ENCODE results near the gene GJD2.

Gene GJD2

GRCh38 chr15:34772312-34772711, 17.5 kb upstream of the GJD2 start:
- DNase-seq: no peak

- no peak for DNase-seq
Measured at GRCh38 chr15:34769711-34770110, 14.9 kb upstream of the GJD2 start.

DNA sequence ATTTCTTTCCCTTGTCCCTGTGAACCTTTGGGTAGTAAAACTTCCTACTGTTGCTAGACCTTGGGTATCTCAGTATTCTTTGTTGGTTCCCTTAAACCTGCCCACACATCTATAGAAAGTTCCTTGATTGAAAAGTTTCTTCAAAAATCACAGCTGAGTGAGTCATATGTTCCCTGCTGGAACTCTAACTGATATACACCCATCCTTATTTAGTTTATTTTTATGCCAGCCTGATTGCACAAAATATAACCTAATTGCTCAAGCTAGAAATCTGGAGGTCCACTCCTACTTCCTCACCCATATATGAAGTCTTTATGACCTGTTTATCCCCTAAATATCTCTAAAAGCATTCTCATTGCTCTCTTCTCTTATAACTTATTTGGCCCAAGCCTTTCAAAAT, 13.7 kb upstream of the GJD2 start:
- DNase-seq: no peak

GRCh38 chr15:34765741-34766140, 10.9 kb upstream of the GJD2 start:
- no peak for DNase-seq

GRCh38 chr15:34760909-34761308, 6.1 kb upstream of the GJD2 start:
- no peak for DNase-seq

DNA sequence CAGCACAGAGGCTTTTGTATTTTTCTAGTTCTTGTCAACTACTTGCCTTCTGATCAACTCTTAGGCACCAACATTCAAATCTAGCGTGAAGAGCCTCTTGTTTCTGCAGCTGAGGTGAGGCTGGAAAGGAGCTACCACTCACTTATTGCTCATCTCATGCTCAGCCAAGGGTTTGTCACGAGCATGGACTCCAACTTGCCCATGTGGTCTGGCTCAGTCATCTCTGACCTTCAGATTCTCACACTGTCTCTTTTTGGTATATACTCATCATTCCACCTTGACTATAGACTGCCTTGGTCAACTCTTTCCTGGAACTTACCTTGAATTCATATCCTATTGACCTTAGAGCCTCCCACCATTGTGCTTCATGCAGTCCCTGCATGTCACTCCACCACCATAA, 5.2 kb upstream of the GJD2 start:
- no peak for DNase-seq

DNA sequence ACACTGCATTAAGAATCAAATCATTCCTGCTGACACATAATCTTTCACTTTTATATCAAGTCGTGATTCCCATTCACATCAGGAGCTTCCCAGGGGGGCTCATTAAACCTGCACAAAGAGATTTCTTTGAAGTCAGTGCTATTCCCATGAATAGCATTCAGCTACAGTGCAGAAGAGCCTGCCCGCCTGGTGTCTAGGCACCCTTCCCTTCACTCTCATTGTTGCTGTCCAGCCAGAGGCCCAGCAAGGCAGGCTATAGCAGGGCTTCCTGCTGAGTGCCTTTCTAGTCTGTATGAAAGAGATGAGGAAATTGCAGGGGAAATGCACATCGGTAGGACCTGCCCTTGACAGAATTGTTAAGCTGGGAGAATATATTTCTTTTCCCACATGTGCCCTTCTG, 4.5 kb upstream of the GJD2 start:
- no peak for DNase-seq

DNA sequence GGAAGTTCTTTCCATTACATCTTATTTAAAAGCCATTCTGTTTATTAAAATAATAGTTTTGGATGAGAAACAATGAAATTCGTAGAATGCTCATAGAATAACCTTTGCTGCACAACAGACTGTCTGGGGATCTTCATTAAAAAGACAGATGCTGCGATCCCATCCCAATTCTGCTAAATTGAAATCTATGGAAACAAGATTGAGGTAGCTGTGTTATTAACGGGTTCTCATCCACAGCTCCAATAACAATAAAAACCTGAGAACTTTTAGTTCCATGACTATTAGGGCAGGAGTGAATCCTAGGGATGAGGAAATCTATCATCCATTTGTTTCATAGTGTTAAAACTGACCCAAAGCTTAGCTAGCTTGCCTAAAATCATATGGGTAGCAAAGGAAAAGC, 2.5 kb upstream of the GJD2 start:
- no peak for DNase-seq

DNA sequence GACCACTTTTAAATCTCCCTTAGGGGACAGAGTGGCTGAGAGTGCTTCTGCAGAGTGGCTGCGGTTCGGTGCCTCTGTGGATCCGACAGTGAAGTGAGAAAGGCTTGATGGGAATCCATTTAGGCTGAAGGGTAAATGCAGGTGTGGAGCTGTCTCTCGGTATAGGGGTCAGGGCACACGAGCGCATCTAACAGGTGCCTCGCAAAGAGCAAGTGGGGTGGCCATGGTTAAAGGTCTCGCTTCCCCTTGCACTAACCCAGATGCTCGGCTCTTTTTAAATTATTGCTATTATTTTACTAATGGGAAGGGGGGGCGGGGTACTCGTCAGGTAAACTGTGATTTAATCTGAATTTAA, 598 bp upstream of the GJD2 start:
- DNase-seq: no peak

- no peak for DNase-seq
Measured at GRCh38 chr15:34754171-34754601, 612 bp downstream of the GJD2 start.

- no peak for DNase-seq
Measured at GRCh38 chr15:34753236-34753894, 1.4 kb downstream of the GJD2 start.

- DNase-seq: no peak
Measured at GRCh38 chr15:34749691-34750090, 5.1 kb downstream of the GJD2 start.

DNA sequence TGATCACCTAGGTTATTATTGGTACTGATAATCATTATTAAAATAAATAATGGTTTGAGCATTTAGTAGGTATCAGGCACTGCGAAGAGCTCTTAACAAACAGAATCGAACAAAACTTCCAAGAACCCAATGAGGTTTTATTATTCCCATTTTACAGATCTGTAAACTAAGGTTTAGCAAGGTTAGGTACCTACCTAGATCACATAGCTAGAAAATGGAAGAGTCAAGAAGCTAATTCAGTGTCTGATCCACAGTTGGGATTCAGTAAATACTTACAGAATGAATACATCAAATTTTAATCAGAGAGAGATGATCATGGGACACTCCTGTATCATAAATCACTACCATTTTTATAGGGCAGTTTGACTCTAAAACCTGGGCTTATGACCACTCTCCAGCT, 15.5 kb downstream of the GJD2 start:
- DNase-seq: no peak

- DNase-seq: no peak
Measured at GRCh38 chr15:34738002-34738401, 16.8 kb downstream of the GJD2 start.

DNA sequence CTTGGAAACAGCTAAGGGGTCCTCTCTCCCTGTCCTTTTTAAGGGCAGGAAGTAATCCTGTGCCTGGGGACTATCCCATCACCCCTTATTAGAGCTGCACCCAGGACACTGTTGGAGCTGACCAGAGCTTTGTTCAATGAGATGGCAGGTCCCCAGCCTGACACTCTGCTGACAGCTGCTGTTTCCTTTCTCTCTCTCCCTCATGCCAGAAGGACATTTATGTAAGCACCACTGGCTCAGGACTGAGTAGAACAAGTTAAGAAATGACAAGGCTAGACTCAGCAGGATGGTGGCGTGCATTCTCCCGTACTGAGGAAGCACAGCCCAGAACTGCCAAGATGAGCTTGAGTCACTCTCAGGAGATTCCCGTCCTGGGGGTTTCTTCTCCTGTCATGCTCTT, 17.3 kb downstream of the GJD2 start:
- no peak for DNase-seq

GRCh38 chr15:34734303-34734702, 20.5 kb downstream of the GJD2 start:
- no peak for DNase-seq

DNA sequence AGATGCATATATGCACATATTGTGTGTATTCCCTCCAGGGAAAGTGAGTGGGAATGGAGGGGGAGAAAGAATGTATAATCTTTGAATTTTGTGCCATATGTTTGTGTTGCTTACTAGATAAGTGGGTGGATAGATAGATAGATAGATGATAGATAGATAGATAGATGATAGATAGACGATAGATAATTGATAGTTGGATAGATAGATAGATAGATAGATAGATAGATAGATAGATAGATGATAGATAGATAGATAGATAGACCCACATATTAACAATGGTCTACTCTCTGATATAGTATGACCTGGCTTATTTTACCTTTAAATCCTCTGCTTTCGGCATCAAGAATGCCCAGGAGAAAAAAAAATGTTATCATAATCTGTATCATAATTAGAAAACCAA, 21.2 kb downstream of the GJD2 start:
- DNase-seq: no peak

DNA sequence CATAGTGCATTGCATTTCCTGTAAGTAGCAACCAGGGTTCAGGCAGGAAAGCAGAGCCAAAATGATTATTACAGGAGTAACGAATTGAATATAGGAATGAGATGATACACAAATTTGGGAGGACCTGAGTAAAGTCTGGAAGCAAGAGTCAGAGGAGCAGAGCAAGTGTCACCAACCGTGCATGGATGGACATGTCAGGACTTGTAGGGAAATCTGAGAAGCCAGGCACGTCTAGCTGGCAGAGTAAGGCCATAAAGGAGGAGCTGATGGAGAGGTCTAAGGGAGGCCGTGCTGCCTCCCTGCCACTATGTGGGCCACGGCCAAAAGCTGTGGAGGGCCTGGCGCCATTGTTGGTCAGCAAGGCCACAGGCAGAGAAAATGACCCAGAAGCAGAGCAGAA, 22.4 kb downstream of the GJD2 start:
- no peak for DNase-seq

DNA sequence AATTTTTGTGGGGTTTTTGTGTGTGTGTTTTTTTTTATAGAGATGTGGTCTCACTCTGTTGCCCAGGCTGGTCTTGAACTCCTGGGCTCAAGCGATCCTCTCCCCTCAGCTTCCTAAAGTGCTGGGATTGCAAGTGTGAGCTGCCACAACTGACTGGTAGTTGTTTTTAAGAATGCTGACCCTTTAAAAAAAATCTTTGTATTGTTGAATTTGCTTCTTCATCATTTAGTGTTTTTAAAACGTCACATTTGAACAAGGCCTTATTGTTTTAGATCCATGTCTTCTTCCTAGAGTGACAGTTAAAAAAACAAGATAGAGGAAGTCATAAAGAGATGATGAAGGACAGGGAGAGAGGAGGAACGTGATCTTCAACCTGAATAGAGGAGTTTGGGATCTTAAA, 24.1 kb downstream of the GJD2 start:
- DNase-seq: no peak

- DNase-seq: no peak
Measured at GRCh38 chr15:34729886-34730285, 24.9 kb downstream of the GJD2 start.

GRCh38 chr15:34729056-34729455, 25.7 kb downstream of the GJD2 start:
- no peak for DNase-seq

GRCh38 chr15:34726406-34727100, 28.2 kb downstream of the GJD2 start:
- no peak for DNase-seq

- no peak for DNase-seq
Measured at GRCh38 chr15:34725556-34725955, 29.2 kb downstream of the GJD2 start.

- DNase-seq: no peak
Measured at GRCh38 chr15:34724481-34724880, 30.3 kb downstream of the GJD2 start.

DNA sequence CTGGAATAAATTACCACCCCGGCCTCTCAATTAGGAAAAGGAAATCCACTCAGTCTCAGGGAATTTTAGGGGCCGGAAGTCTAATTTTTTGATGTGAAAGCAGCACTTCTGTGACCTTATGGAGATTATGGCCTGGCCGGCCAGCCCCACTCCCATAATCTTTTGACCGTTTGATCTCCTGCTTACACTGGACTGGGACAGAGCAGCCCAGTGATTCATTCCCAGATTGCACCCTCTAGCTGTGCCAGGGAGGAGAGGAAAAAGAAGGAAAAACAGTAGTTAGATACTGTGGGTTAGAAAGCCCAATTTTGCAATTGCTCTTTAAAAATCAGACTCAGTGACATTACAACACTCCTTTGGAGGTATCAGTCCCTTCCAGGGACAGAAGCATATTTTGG, 32.4 kb downstream of the GJD2 start:
- no peak for DNase-seq
